ENCODE data around the gene OR13C9.

GRCh38 chr9:104618104-104618503 lies at the start of gene OR13C9:
- TF ChIP-seq CTCF (IDR thresholded peaks at IDR 0.05) (no peak), POLR2A (IDR thresholded peaks at IDR 0.05) (no peak)
